Testis (tissue), 3 donors: ENCODE measurements around the gene RILPL1. TPM values are rescaled to one million over a fixed set of nuclear protein-coding genes. Genes with fewer than 3 reads are reported as not detected.
"Not testable (repeated sequence)": the region's sequence is repeated elsewhere in the genome, so short reads cannot be mapped to it uniquely, and the experiment has no call there.

Experiments
- DNase-seq: peaks from one replicate; pipeline ENCODE4 v3.0.0-alpha.2; 2019
- H3K27ac ChIP-seq, 2 donors: fragments of 200-600 bp; sonication (generic); one replicate each; pipeline ENCODE4 v1.5.1; 2019
- H3K27me3 ChIP-seq: fragments of 200-600 bp; sonication (generic); one replicate; pipeline ENCODE4 v1.5.1; 2019
- H3K36me3 ChIP-seq: fragments of 200-600 bp; sonication (generic); one replicate; pipeline ENCODE4 v1.5.1; 2017; ENCODE audit warnings: low read depth; ENCODE audit errors: missing control alignments
- H3K4me1 ChIP-seq: fragments of 200-600 bp; sonication (generic); one replicate; pipeline ENCODE4 v1.5.1; 2019
- H3K4me3 ChIP-seq, 2 donors: fragments of 200-600 bp; sonication (generic); one replicate each; pipeline ENCODE4 v1.5.1; 2017 to 2019
- H3K9me3 ChIP-seq: fragments of 200-600 bp; sonication (generic); one replicate; pipeline ENCODE4 v1.5.1; 2017
- CTCF ChIP-seq, 3 experiments: fragments of 450-650 bp in 2 of 3; fragments of 200-600 bp in 1 of 3; sonication (generic) in 1 of 3; IDR thresholded peaks; one replicate each; pipeline ENCODE4 v1.5.1; 2016 to 2019; ENCODE audit warnings: antibody characterized with exemption in 3 of 3, mild to moderate bottlenecking in 2 of 3, moderate library complexity in 1 of 3
- POLR2A ChIP-seq: fragments of 450-650 bp; IDR thresholded peaks from one replicate; pipeline ENCODE4 v1.6.1; 2017; ENCODE audit warnings: antibody characterized with exemption, mild to moderate bottlenecking, moderate library complexity
- WGBS, 2 donors: methylation state at CpG; one replicate each; pipeline ENCODE4 v1.1.5; 2018; 5-methylcytosine and 5-hydroxymethylcytosine counted together
- intact Hi-C: fragments of 100-400 bp; cut with DNase I; formaldehyde crosslinking; loops from one replicate; pipeline ENCODE4 v1.15.1; 2023; ENCODE audit warnings: low total_unique reads
- polyA plus RNA-seq: library from polyadenylated mRNA; stranded (reverse); fragments of 350-450 nt; fragmentation: Illumina TruSeq; extraction: RNeasy Lipid Tissue Mini Kit (QIAGEN cat#74804); gene quantifications from one replicate; pipeline ENCODE4 v1.2.3, GENCODE V29; 2014; ENCODE audit warnings: low read depth, low replicate concordance; ENCODE audit not compliant: insufficient read depth
- total RNA-seq, 2 donors: library from RNA; depleted of rRNA; stranded (reverse); fragments of >200 nt; gene quantifications; one replicate each; pipeline ENCODE4 v1.2.3, GENCODE V29; 2016

Gene RILPL1
- total and polyA plus RNA-seq, 3 donors from 2014 or later, result 14.8 to 20.9 (median 16.8) TPM

GRCh38 chr12:123550700-123551099, 17.2 kb upstream of the RILPL1 start:
- no peak for DNase-seq
- 96 to 100% methylated on average over 2 of the region's 2 CpGs for WGBS, 2 donors
- no peak overlapping the region for H3K27ac ChIP-seq
- no peaks in the 10 kb centered on the region for H3K27me3 ChIP-seq
- H3K4me1 ChIP-seq, result no peaks in the 10 kb centered on the region
- intact Hi-C loops, result no loop called here
- no peaks in the 10 kb centered on the region for H3K36me3 ChIP-seq
- H3K4me3 ChIP-seq, result no peak overlapping the region
- TF ChIP-seq POLR2A, result no peak
- TF ChIP-seq CTCF (IDR thresholded peaks at IDR 0.05), result no peak
- H3K9me3 ChIP-seq, result no peaks in the 10 kb centered on the region

GRCh38 chr12:123548107-123548506, 14.6 kb upstream of the RILPL1 start:
- H3K27me3 ChIP-seq, result no peaks in the 10 kb centered on the region
- H3K4me3 ChIP-seq, result no peak overlapping the region
- TF ChIP-seq POLR2A, result no peak
- intact Hi-C loops, result no loop called here
- H3K36me3 ChIP-seq, result no peaks in the 10 kb centered on the region
- no peak for DNase-seq
- no peaks in the 10 kb centered on the region for H3K4me1 ChIP-seq
- 63 to 67% methylated on average over 3 of the region's 3 CpGs for WGBS, 2 donors
- H3K9me3 ChIP-seq, result no peaks in the 10 kb centered on the region
- H3K27ac ChIP-seq, result no peak overlapping the region

GRCh38 chr12:123546281-123546680, 12.8 kb upstream of the RILPL1 start:
- intact Hi-C loops, result no loop called here
- Histone ChIP-seq H3K36me3 (no peaks in the 10 kb centered on the region), H3K4me1 (no peaks in the 10 kb centered on the region), H3K27me3 (no peaks in the 10 kb centered on the region), H3K27ac (no peak overlapping the region), H3K4me3 (no peak overlapping the region), H3K9me3 (no peaks in the 10 kb centered on the region)
- TF ChIP-seq POLR2A (no peak), CTCF (IDR thresholded peaks at IDR 0.05) (no peak)
- no peak for DNase-seq

GRCh38 chr12:123543541-123543940, 10.0 kb upstream of the RILPL1 start:
- no peak for DNase-seq
- no peak overlapping the region for H3K4me3 ChIP-seq
- 83 to 93% methylated on average over 2 to 4 of the region's 4 CpGs for WGBS, 2 donors
- H3K27me3 ChIP-seq, result no peaks in the 10 kb centered on the region
- intact Hi-C loops, result no loop called here
- no peak overlapping the region for H3K27ac ChIP-seq
- H3K36me3 ChIP-seq, result no peaks in the 10 kb centered on the region
- TF ChIP-seq POLR2A (no peak), CTCF (IDR thresholded peaks at IDR 0.05) (no peak)
- no peaks in the 10 kb centered on the region for H3K9me3 ChIP-seq
- no peaks in the 10 kb centered on the region for H3K4me1 ChIP-seq

- Histone ChIP-seq H3K4me3 (no peak overlapping the region), H3K36me3 (no peaks in the 10 kb centered on the region), H3K9me3 (no peaks in the 10 kb centered on the region), H3K4me1 (no peaks in the 10 kb centered on the region), H3K27me3 (no peaks in the 10 kb centered on the region), H3K27ac (no peak overlapping the region)
- WGBS, 2 donors, result 93 to 94% methylated on average over 15 of the region's 15 CpGs
- intact Hi-C loops, result no loop called here
- no peak for TF ChIP-seq POLR2A
- TF ChIP-seq CTCF (IDR thresholded peaks at IDR 0.05), result no peak
- DNase-seq, result no peak
Observed at GRCh38 chr12:123540899-123541662, 7.6 kb upstream of the RILPL1 start.

GRCh38 chr12:123535952-123536351, 2.4 kb upstream of the RILPL1 start:
- 81 to 82% methylated on average over 11 of the region's 11 CpGs for WGBS, 2 donors
- H3K36me3 ChIP-seq, H3K27ac ChIP-seq, H3K27me3 ChIP-seq, H3K9me3 ChIP-seq, intact Hi-C loops, DNase-seq, H3K4me3 ChIP-seq: not testable (repeated sequence)
- H3K4me1 ChIP-seq, result peaks cover 19% of the 10 kb centered on the region
